Left renal pelvis (tissue), 4 donors: ENCODE results near the gene STAB2. TPM values are rescaled to one million over a fixed set of nuclear protein-coding genes. Genes with fewer than 3 reads are reported as not detected.

ENCODE experiments used
- DNase-seq, 4 donors: peaks; one replicate each; pipeline ENCODE4 v3.0.0-alpha.2; 2013; ENCODE audit warnings: low read depth in 4 of 4, low spot score in 3 of 4
- polyA plus RNA-seq, 4 donors: library from polyadenylated mRNA; unstranded; fragments of 120-200 nt; gene quantifications; one replicate each; pipeline ENCODE4 v1.2.1, GENCODE V29; 2013; ENCODE audit not compliant: insufficient read length in 4 of 4

STAB2 gene
- polyA plus RNA-seq, 4 donors: 0.63 to 2.7 (median 1.1) TPM

GRCh38 chr12:103773109-103773910 is 186.2 kb downstream of the STAB2 start:
- no peak for DNase-seq

GRCh38 chr12:103774977-103775560 is 188.0 kb downstream of the STAB2 start:
- DNase-seq: no peak

- no peak for DNase-seq
Observed at GRCh38 chr12:103778781-103779180, 191.7 kb downstream of the STAB2 start.

- no peak for DNase-seq
Observed at GRCh38 chr12:103779410-103780092, 192.5 kb downstream of the STAB2 start.

GRCh38 chr12:103780093-103780440 is 193.0 kb downstream of the STAB2 start:
- no peak for DNase-seq

GRCh38 chr12:103780992-103781391 is 193.9 kb downstream of the STAB2 start:
- DNase-seq: no peak

- DNase-seq: no peak
Observed at GRCh38 chr12:103782399-103782798, 195.3 kb downstream of the STAB2 start.

- no peak for DNase-seq
Observed at GRCh38 chr12:103783744-103784664, 196.9 kb downstream of the STAB2 start.

GRCh38 chr12:103785243-103786031 is 198.4 kb downstream of the STAB2 start:
- DNase-seq: no peak

GRCh38 chr12:103786201-103786600 is 199.1 kb downstream of the STAB2 start:
- DNase-seq: no peak

- DNase-seq: no peak
Observed at GRCh38 chr12:103791350-103791920, 204.4 kb downstream of the STAB2 start.

- DNase-seq: no peak
Observed at GRCh38 chr12:103793046-103793445, 206.0 kb downstream of the STAB2 start.

- no peak for DNase-seq
Observed at GRCh38 chr12:103793512-103794045, 206.5 kb downstream of the STAB2 start.

GRCh38 chr12:103794309-103795213 is 207.5 kb downstream of the STAB2 start:
- DNase-seq: no peak

GRCh38 chr12:103798586-103798985 is 211.5 kb downstream of the STAB2 start:
- DNase-seq: no peak

GRCh38 chr12:103799504-103799856 is 212.4 kb downstream of the STAB2 start:
- DNase-seq: no peak

GRCh38 chr12:103799857-103800771 is 213.0 kb downstream of the STAB2 start:
- no peak for DNase-seq
